ENCODE results near the gene TBCE. TPM values are rescaled to one million over a fixed set of nuclear protein-coding genes. Genes with fewer than 3 reads are reported as not detected.

TBCE gene, protein sequence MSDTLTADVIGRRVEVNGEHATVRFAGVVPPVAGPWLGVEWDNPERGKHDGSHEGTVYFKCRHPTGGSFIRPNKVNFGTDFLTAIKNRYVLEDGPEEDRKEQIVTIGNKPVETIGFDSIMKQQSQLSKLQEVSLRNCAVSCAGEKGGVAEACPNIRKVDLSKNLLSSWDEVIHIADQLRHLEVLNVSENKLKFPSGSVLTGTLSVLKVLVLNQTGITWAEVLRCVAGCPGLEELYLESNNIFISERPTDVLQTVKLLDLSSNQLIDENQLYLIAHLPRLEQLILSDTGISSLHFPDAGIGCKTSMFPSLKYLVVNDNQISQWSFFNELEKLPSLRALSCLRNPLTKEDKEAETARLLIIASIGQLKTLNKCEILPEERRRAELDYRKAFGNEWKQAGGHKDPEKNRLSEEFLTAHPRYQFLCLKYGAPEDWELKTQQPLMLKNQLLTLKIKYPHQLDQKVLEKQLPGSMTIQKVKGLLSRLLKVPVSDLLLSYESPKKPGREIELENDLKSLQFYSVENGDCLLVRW
- 20.8 and 30.3 TPM in 2 replicates for total RNA-seq (2014; rRNA removed; shearing (Covaris generic))

DNA sequence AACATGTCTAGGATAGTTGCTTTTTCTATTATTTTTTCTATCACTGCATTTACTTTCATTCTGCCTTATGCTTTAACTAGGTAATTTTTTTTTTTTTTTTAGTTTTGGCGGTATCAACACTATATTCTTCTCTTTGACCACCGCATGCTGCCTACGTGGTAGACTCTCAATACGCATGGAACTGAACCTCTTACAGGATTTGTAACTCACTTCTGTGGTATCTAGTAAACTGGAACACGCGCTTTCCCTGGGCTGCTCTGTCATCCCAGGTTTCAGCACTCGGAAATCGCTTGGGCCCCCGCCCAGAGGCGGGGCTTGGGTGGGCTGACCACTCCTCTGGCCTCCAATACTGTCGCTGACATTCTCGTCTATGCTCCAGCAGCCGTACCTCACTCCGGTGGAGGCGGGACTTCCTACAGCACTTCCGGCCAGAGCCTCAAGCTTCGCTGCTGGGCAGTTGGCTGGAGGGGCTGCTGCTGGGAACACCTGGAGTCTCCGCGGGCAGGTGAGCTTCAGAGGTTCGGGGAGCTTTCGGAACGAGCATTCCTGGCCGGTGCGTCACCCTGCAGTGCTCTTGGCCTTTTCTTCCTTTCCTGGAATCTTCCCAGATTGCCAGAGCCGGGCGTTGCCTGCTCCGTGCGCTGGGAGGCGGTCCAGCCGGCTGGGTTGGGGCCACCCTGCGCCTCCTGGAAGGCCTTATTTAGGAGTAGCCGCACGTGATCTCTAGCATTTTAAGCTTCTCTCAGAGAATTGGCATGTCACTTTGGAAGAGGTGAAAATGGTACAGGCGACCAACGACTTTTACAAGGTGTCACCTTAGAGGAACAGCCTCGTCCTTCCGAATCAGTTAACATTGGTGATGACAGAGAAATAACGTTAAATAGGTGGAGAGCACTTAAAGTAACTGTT, at the start of gene TBCE:
Gene TBCE, plus strand, starts transcription at position 428 of the 909 bp plus-strand sequence. CDS start 12,623 bp downstream, outside the sequence.
- DNase-seq (ENCODE audit: low read depth), result peak; percentile 98

DNA sequence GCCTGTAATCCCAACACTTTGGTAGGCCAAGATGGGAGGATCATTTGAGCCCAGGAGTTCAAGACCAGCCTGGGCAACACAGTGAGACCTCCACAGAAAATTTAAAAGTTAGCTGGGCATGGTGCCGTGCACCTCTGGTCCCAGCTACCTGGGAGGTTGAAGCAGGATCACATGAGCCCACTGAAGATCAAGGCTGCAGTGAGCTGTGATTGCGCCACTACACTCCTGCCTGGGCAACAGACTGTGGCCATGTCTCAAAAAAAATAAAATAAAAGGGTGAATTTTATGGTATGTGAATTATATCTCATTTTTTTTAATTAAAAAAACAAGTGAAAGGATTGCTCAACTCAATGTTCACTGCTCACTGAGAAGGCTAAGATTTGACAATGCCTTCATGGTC, 48.0 kb upstream of the TBCE start:
- no peak for DNase-seq (ENCODE audit: low read depth)

DNA sequence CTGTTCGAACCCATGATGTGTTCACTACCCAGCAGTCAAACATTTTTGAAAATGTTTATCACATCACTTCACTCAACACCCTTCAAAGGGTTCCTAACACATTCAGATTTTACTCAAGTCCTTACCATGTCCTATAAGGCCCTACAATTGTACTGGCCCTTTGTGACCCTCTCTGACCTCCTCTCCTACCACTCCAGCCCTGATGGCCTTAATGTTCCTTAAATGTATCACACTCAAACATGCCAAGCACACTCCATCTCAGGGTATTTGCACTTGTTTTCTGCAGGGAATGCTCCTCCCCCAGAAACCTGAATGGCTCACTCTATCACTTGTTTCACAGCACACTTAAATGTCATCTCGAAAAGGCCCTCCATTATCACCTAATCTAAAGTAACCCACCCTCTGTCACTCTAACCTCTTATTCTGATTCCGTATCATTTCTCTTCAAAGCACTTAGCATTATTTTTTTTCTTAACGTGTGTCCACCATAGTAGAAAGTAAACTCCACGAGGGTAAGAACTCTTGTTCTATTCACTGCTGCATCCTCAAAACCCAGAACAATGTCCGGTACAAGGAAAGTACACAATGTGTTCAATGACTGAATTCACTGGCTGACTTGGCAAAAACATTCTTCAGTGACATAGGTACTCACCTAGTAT, 46.6 kb upstream of the TBCE start:
- no peak for DNase-seq (ENCODE audit: low read depth)

- no peak for DNase-seq (ENCODE audit: low read depth)
These were observed 42.9 kb upstream of the TBCE start for GRCh38 chr1:235324296-235324695.

DNA sequence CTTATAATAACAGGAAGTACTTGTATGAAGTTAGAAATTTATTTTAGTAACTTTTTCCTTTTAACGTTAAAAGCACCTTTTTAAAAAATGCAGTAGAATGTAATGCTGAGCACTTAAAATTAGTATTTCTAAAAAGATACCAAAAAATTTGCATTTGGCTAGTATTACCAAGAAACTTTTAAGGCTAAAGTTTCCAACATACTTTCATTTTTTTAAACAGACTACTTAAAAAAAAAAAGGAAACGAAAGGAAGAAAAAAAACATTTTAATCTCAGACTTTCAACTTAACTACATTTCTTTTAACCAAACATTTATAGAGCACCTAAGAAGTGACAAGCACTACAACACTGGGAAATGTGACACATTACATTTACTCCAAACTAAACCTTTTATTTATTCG, 42.1 kb upstream of the TBCE start:
- no peak for DNase-seq (ENCODE audit: low read depth)

DNA sequence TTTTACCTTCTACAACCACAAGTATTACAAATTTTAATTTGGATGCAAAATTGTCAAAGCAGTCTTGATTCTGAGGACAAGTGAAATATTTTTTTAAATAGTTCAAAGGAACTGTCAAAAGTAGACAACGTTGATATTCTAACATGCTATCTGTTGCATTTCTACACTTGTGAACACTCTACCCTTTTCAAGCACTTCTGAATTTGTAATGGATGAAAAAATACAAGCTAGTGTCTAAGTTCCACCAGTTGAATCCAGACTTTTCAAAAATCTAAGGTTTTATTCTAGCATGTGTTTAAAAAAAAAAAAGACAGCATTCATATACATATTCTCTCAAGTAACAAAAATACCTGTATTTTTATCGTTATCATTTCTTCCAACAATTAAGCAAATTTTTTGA, 41.4 kb upstream of the TBCE start:
- DNase-seq (ENCODE audit: low read depth), result no peak

- peak; percentile 48 for DNase-seq (ENCODE audit: low read depth)
These were observed 40.3 kb upstream of the TBCE start for GRCh38 chr1:235326719-235327558.

DNA sequence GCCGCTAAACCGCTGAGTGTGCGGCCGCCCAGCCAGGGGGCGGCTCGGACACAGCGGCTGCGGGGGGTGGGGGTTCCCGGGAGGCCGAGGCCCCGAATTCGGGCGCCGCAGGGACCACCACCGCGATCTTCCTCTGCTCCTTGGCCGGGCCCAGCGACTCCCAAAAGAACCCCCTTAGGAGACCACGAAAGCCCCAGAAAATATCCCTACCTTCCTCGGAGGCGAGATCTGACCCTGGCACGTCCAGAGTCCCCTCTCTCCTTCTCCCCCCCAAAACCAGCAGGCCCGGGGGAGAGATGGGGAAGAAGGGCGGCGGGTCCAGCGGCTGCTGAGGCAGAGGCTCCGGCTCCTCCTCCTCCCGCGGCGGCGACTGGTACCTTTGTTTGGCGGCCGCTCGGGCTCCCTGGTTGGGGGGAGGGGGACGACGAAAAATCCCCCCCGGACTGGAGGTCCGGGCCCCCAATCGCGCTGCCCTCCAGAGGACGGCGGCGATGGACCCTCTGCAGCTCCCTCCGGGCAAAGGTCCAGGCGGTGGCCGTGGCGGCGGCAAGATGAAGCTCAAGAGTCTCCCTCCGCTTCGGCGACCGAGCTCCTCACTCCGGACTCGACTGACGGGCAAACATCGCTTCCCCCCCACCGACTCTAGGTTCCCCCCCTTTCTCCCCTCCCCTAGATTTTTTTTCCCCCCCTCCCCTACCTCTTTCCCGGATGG, 39.5 kb upstream of the TBCE start, which contains the start of gene ARID4B:
Gene ARID4B, minus strand, starts transcription at position 621 of the 712 bp plus-strand sequence. CDS start 1,260 bp downstream, outside the sequence.
- DNase-seq (ENCODE audit: low read depth), result no peak

DNA sequence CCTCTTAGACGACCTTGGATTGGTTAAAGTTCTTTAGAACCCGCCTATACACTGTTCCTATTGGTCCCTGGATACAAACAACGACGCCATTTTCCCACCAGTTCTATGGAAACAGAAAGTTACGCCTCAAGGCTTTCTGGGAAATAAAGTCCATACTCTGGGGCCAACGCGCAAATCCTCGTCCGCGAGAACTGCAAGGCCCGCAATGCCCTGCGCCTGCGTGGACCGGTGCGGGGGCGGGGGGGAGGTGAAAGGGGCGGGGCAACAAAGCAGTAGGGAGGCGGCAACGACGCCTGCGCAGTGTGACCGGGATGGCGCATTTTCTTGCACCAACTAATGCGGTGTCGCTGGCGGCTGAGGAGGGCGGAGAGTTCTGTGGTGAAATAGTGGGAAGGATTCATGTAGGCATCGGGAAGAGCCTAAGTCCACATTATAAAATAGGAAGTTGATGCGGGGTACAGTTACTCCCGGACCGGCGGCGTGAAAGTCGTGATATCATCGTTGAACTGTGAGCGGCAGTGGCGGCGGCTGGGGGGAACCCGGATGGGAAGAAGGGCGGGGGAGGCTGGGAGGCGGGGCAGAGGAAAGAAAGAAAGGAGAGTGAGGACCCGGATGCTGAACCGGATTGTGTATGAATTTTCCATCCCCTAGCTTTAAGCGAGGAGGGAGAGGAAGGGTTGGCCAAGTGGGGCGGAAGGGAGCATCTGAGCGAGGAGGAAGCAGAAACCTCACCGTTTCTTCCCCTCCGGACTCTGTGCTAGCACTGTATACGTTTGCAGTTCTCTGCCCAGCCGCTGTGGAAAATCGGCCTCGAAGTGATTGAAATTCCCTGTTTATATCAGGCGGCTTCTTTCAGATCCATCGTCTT, 38.7 kb upstream of the TBCE start, which contains the start of gene GGPS1:
Gene GGPS1, plus strand, starts transcription at position 300 of the 868 bp plus-strand sequence. CDS start 6,695 bp downstream, outside the sequence.
- DNase-seq (ENCODE audit: low read depth), result peak; percentile 100

GRCh38 chr1:235329139-235329902, 37.9 kb upstream of the TBCE start:
- DNase-seq (ENCODE audit: low read depth), result peak; percentile 64

- no peak for DNase-seq (ENCODE audit: low read depth)
These were observed 36.3 kb upstream of the TBCE start for GRCh38 chr1:235330918-235331285.

GRCh38 chr1:235331401-235331800, 35.8 kb upstream of the TBCE start:
- no peak for DNase-seq (ENCODE audit: low read depth)

GRCh38 chr1:235336903-235337302, 30.3 kb upstream of the TBCE start:
- DNase-seq (ENCODE audit: low read depth), result peak; percentile 44

DNA sequence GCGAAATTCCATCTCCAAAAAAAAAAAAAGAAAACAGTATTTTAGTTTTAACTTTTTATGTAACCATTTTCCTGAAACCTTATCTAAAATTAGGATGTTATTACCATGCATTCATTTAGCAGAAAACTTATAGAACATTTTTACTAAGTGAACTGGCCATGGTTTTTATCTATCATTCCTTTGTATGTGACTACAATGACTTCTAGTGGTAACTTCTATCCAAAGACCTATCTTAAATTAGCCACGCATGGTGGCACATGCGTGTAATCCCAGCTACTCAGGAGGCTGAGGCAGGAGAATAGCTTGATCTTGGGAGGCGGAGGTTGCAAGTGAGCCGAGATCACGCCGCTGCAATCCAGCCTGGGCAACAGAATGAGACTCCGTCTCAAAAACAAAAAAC, 27.5 kb upstream of the TBCE start:
- DNase-seq (ENCODE audit: low read depth), result no peak

DNA sequence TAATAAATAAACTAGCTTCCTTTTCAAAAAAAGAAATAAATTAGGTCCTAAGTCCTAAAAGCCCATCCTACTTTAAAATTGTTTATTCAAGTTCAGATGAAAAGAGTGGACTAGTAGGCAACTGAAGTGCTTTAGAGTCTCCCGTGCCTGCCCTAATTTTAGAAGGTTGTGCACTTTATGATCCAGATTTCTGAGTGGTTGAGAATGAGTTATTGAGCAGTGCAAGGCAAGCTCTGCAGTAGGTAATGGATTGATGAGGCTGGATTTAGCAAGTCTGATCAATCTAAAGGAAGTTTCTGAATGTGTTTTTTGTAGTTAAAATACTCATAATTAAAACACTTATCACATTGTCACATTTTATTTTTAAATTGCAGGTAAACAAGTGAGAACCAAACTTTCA, 25.9 kb upstream of the TBCE start:
- no peak for DNase-seq (ENCODE audit: low read depth)

DNA sequence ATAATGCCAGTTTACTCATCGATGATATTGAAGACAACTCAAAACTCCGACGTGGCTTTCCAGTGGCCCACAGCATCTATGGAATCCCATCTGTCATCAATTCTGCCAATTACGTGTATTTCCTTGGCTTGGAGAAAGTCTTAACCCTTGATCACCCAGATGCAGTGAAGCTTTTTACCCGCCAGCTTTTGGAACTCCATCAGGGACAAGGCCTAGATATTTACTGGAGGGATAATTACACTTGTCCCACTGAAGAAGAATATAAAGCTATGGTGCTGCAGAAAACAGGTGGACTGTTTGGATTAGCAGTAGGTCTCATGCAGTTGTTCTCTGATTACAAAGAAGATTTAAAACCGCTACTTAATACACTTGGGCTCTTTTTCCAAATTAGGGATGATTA, 25.2 kb upstream of the TBCE start:
- no peak for DNase-seq (ENCODE audit: low read depth)

DNA sequence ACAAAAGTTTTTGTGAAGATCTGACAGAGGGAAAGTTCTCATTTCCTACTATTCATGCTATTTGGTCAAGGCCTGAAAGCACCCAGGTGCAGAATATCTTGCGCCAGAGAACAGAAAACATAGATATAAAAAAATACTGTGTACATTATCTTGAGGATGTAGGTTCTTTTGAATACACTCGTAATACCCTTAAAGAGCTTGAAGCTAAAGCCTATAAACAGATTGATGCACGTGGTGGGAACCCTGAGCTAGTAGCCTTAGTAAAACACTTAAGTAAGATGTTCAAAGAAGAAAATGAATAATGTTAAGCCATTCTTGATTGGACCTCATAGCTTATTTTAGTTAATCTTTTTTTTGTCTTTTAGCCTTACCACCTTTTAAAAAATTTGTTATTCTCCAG, 24.8 kb upstream of the TBCE start:
- no peak for DNase-seq (ENCODE audit: low read depth)

GRCh38 chr1:235343726-235344125, 23.5 kb upstream of the TBCE start:
- DNase-seq (ENCODE audit: low read depth), result no peak
